Measurements from ENCODE around the gene CDH6. TPM values are rescaled to one million over a fixed set of nuclear protein-coding genes. Genes with fewer than 3 reads are reported as not detected.

The CDH6 gene
- total RNA-seq, 1 donor from 2014 or later = 9.4 TPM

DNA sequence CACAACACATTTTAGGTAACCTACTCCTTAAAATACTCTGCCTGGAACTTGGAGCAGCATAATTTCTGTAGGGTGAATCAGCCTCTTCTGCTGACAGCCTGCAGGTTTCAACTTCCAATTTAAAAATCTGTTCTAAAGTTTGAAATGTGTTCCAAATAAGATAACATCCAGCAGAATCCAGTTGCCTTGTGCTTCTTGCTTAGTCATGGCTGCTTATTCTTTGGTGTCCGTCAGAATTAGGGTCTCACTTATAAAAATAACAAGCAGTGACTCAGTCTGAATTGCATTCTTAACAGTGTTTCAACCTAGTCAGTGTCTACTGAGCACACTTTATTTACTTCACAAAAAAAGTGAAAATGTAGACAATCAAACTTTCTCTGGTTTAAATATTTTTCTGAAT lies 3.7 kb downstream of the CDH6 start:
- peaks cover 43% of the 10 kb centered on the region for H3K27me3 ChIP-seq
- TF ChIP-seq, protein P1, sequence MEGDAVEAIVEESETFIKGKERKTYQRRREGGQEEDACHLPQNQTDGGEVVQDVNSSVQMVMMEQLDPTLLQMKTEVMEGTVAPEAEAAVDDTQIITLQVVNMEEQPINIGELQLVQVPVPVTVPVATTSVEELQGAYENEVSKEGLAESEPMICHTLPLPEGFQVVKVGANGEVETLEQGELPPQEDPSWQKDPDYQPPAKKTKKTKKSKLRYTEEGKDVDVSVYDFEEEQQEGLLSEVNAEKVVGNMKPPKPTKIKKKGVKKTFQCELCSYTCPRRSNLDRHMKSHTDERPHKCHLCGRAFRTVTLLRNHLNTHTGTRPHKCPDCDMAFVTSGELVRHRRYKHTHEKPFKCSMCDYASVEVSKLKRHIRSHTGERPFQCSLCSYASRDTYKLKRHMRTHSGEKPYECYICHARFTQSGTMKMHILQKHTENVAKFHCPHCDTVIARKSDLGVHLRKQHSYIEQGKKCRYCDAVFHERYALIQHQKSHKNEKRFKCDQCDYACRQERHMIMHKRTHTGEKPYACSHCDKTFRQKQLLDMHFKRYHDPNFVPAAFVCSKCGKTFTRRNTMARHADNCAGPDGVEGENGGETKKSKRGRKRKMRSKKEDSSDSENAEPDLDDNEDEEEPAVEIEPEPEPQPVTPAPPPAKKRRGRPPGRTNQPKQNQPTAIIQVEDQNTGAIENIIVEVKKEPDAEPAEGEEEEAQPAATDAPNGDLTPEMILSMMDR (IDR thresholded peaks at IDR 0.05) = no peak
- H3K27ac ChIP-seq = no peak overlapping the region
- intact Hi-C loops (cut with DNase I) = no loop called here
- DNase-seq (no peak), ATAC-seq (no peak)
- no peaks in the 10 kb centered on the region for H3K4me1 ChIP-seq
- H3K36me3 ChIP-seq = no peaks in the 10 kb centered on the region
- no peaks in the 10 kb centered on the region for H3K9me3 ChIP-seq
- no peak overlapping the region for H3K4me3 ChIP-seq

DNA sequence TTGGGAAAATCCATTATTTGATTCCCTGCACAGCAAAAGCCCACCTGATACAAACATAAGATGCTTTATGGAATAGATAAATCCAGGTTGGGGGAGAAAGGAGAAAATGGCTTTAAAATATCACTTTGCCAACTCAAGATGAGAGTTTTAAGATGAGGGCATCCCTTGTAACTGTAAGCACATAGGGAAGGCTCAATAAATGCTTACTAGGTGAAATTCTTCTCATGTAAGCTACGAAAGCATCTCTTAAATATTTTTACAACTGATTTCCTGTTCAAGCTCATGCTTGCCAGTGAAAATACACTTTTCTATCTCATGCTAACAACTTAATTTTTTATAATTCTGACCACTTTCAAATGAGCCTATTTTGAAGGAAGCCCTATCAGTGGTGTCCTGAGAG lies 11.5 kb downstream of the CDH6 start:
- no peak overlapping the region for H3K4me3 ChIP-seq
- H3K36me3 ChIP-seq = no peaks in the 10 kb centered on the region
- TF ChIP-seq, protein P1 (IDR thresholded peaks at IDR 0.05) = no peak
- no peak overlapping the region for H3K27ac ChIP-seq
- ATAC-seq = no peak
- no peak for DNase-seq
- H3K4me1 ChIP-seq = no peaks in the 10 kb centered on the region
- H3K9me3 ChIP-seq = no peaks in the 10 kb centered on the region
- intact Hi-C loops (cut with DNase I) = no loop called here
- no peaks in the 10 kb centered on the region for H3K27me3 ChIP-seq

DNA sequence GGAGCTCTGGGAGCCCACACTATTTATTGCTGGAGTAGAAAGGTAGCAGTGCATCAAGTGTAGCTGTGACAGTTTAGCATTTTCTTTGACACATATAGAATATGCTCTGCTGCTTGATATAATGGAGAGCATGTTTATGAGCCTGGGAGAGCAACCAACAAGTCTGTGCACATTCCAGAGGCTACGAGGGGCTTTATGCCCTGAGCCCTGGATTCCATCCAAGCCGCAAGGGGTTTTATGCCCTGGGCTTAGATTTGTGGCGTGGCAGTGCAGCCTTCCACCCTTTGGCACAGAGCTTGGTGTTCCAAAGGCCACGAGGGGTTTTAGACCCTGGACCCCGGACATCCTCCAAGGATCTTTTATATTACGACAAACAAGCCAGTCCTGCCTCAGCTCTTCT lies 14.6 kb downstream of the CDH6 start:
- DNase-seq (no peak), ATAC-seq (no peak)

DNA sequence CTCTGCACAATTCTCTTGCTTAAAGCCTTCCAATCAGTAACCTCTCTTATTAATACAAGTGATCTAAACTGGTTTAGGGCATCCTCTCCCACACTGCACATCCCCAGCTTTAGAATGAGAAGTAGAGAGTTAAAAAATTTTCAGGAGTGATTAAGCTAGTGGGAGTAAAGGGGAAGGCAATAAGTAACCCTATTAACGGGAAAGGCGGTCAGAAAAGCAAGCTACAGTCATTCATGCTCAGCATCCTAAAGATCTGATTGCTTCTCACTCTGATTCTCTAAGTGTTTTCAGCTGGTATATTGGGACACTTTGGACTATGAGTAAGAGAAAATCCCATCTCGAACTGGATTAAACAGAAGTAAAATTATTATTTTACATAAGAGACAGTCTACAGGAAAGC lies 15.8 kb downstream of the CDH6 start:
- TF ChIP-seq, protein P1 (IDR thresholded peaks at IDR 0.05) = no peak
- ATAC-seq = no peak
- Histone ChIP-seq H3K36me3 (no peaks in the 10 kb centered on the region), H3K9me3 (no peaks in the 10 kb centered on the region), H3K4me3 (no peak overlapping the region), H3K27me3 (no peaks in the 10 kb centered on the region), H3K4me1 (no peaks in the 10 kb centered on the region), H3K27ac (no peak overlapping the region)
- intact Hi-C loops (cut with DNase I) = no loop called here
- DNase-seq = no peak

More for the DNA sequence above, 14.6 kb downstream of the CDH6 start:
- no peak overlapping the region for H3K27ac ChIP-seq
- no peaks in the 10 kb centered on the region for H3K36me3 ChIP-seq
- no peak overlapping the region for H3K4me3 ChIP-seq
- no peaks in the 10 kb centered on the region for H3K9me3 ChIP-seq
- TF ChIP-seq, protein P1 (IDR thresholded peaks at IDR 0.05) = no peak
- no peaks in the 10 kb centered on the region for H3K4me1 ChIP-seq
- H3K27me3 ChIP-seq = no peaks in the 10 kb centered on the region
- intact Hi-C loops (cut with DNase I) = no loop called here

DNA sequence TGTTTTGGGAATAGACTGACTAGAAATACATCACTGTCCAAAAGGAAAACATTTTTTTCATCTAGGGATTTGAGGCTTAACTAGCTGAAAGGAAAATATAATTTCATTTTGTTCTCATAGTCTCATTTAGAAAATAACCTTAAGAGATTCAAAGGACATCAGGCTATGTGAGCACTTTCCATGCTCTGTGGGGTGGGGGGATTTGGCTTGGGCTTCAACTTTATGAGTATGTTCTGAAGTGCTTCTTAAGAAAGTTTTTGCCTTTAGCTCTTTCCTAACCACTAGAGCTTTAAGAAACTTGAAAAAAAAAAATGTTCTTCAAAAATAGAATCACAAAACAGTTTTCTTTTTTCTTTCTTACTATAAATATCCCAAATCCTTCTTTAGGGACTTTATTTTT lies 17.6 kb downstream of the CDH6 start:
- Histone ChIP-seq H3K27ac (no peak overlapping the region), H3K27me3 (no peaks in the 10 kb centered on the region), H3K4me3 (no peak overlapping the region), H3K4me1 (no peaks in the 10 kb centered on the region), H3K36me3 (no peaks in the 10 kb centered on the region), H3K9me3 (no peaks in the 10 kb centered on the region)
- TF ChIP-seq, protein P1 (IDR thresholded peaks at IDR 0.05) = no peak
- intact Hi-C loops (cut with DNase I) = no loop called here
- ATAC-seq (no peak), DNase-seq (no peak)

DNA sequence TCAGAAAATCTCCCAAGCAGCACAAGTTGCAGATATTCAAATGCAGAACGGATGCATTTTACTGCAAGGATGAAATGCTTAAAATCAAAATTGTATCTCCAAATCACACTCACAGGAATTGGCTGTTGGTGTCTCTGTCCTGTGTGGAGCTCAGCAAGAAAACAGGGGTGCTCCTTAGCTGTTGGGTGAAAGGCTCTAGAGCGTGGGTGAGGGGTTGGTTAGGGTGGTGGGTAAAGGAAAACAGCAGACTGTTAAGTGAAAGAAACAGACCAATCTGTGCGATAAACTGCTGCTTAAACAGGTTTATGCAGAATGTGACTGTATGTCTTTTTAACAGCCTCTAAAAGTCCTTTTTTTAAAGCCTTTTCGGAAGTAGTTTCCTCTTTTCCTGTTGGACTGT lies 19.8 kb downstream of the CDH6 start:
- Histone ChIP-seq H3K4me3 (no peak overlapping the region), H3K9me3 (no peaks in the 10 kb centered on the region), H3K27me3 (no peaks in the 10 kb centered on the region), H3K27ac (no peak overlapping the region), H3K4me1 (no peaks in the 10 kb centered on the region), H3K36me3 (no peaks in the 10 kb centered on the region)
- TF ChIP-seq, protein P1 (IDR thresholded peaks at IDR 0.05) = no peak
- no peak for ATAC-seq
- intact Hi-C loops (cut with DNase I) = no loop called here
- no peak for DNase-seq

Data from upper lobe of right lung (tissue), 1 donor.